H1 (cell line): ENCODE data around the gene RANBP9.

Experiments used
- CHD7 ChIP-seq: fragments of 300-600 bp; sonication (generic); IDR thresholded peaks from 2 replicates; pipeline ENCODE4 v1.7.1; 2012; ENCODE audit warnings: low read length, moderate library complexity, mild to moderate bottlenecking, inconsistent platforms; ENCODE audit not compliant: insufficient replicate concordance
- CTCF ChIP-seq, 3 experiments: IDR thresholded peaks; 1 replicate in 2 of 3; 2 replicates in 1 of 3; pipeline versions ENCODE4 v1.5.1 to v1.6.1; 2011; ENCODE audit warnings: low read length in 3 of 3, mild to moderate bottlenecking in 3 of 3, inconsistent platforms in 2 of 3, low read depth in 1 of 3, moderate library complexity in 1 of 3; ENCODE audit not compliant: insufficient read depth in 1 of 3; ENCODE audit errors: control extremely low read depth in 1 of 3
- FOSL1 ChIP-seq: IDR thresholded peaks from 2 replicates; pipeline ENCODE4 v1.6.1; 2011; ENCODE audit warnings: mild to moderate bottlenecking, low read depth, low read length, moderate library complexity; ENCODE audit not compliant: insufficient read depth
- GABPA ChIP-seq: IDR thresholded peaks from 2 replicates; pipeline ENCODE4 v1.6.1; 2011; ENCODE audit warnings: mild to moderate bottlenecking, low read length, moderate library complexity, borderline replicate concordance; ENCODE audit not compliant: insufficient read depth
- HDAC2 ChIP-seq, 2 experiments: fragments of 300-600 bp in 1 of 2; sonication (generic) in 1 of 2; IDR thresholded peaks; 2 replicates each; pipeline ENCODE4 v1.6.1; 2011 to 2012; ENCODE audit warnings: low read depth in 2 of 2, low read length in 2 of 2, mild to moderate bottlenecking in 2 of 2, moderate library complexity in 2 of 2, borderline replicate concordance in 1 of 2, inconsistent platforms in 1 of 2
- POLR2A ChIP-seq, 2 experiments: IDR thresholded peaks; 1 replicate in 1 of 2; 2 replicates in 1 of 2; pipeline ENCODE4 v1.6.1; 2011; ENCODE audit warnings: low read depth in 2 of 2, low read length in 2 of 2, mild to moderate bottlenecking in 2 of 2; ENCODE audit errors: control extremely low read depth in 1 of 2
- RAD21 ChIP-seq, 2 experiments: IDR thresholded peaks in 1 of 2; conservative IDR thresholded peaks in 1 of 2; 2 replicates each; pipeline ENCODE4 v1.6.1; 2011; ENCODE audit warnings: low read depth in 2 of 2, low read length in 2 of 2, improper control_type of control experiment in 1 of 2, inconsistent platforms in 1 of 2, mild to moderate bottlenecking in 1 of 2, moderate library complexity in 1 of 2
- TAF1 ChIP-seq: IDR thresholded peaks from 2 replicates; pipeline ENCODE4 v1.6.1; 2011; ENCODE audit warnings: mild to moderate bottlenecking, low read depth, low read length
- TBP ChIP-seq: IDR thresholded peaks from 2 replicates; pipeline ENCODE4 v1.6.1; 2011; ENCODE audit warnings: low read depth, low read length, improper control_type of control experiment
- YY1 ChIP-seq: IDR thresholded peaks from 2 replicates; pipeline ENCODE4 v1.6.1; 2011; ENCODE audit warnings: low read depth, mild to moderate bottlenecking, low read length
- ZNF274 ChIP-seq: IDR thresholded peaks from 2 replicates; pipeline ENCODE4 v1.7.0; 2012; ENCODE audit warnings: low read length, borderline replicate concordance; ENCODE audit errors: extremely low read depth

- TF ChIP-seq YY1 (no peak), RAD21 (IDR thresholded peaks at IDR 0.05 in 1 of 2, conservative IDR thresholded peaks at IDR 0.05 in 1 of 2; ENCODE audit: low read depth in 2 of 2, low read length in 2 of 2) (no peak), CTCF (IDR thresholded peaks at IDR 0.05; ENCODE audit: control extremely low read depth in 1 of 3, insufficient read depth in 1 of 3, low read depth in 1 of 3, low read length in 3 of 3) (no peak), FOSL1 (no peak), ZNF274 (no peak), POLR2A (IDR thresholded peaks at IDR 0.05; ENCODE audit: control extremely low read depth in 1 of 2, low read depth in 2 of 2, low read length in 2 of 2) (no peak), HDAC2 (IDR thresholded peaks at IDR 0.05; ENCODE audit: borderline replicate concordance in 1 of 2, low read depth in 2 of 2, low read length in 2 of 2) (no peak), TBP (no peak), GABPA (no peak), TAF1 (no peak), CHD7 (no peak)
These were observed 22.9 kb downstream of the RANBP9 start for GRCh38 chr6:13688692-13689196.
